ENCODE results near the gene ELFN1. TPM values are rescaled to one million over a fixed set of nuclear protein-coding genes. Genes with fewer than 3 reads are reported as not detected.

Gene ELFN1
- total RNA-seq, 1 donor from 2014 or later: under 0.01 TPM

DNA sequence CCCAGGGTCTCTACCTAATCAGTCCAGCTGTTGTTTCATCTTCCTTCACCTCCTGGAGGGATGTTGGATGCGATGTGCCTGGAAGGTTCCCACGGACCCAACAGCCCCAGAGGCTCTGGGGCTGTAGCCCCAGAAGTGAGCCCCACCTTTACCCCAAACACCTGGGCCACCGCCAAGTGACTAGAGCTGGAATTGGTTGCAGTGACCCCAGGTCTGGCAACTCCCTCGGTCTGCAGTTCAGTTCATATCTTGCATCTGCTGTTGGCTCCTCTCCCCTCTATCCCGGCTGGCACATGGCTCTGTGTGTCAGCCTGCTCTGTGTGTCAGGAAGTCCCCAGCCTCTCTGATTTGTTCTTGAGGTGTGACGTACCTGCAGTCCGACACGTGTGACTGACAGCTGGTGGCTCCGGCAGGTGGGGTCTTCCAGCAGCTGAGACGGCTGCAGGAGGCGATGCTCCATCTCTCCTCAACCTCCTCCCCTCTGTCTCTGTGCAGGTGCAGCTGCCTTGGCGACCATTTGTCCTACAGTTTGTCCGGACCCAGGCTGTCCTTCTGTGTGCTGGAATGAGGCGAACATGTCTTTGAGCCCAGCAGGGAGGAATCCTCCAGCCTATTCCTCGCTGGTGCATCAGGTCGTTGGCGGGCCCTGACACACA is 38.6 kb downstream of the ELFN1 start:
- Histone ChIP-seq H3K36me3 (ENCODE audit: control insufficient read depth, insufficient read depth, low read length) (no peaks in the 10 kb centered on the region), H3K27me3 (ENCODE audit: control insufficient read depth, insufficient read depth, low read length) (no peaks in the 10 kb centered on the region), H3K4me3 (ENCODE audit: low read depth, low read length) (no peak overlapping the region)
- TF ChIP-seq, protein P1, sequence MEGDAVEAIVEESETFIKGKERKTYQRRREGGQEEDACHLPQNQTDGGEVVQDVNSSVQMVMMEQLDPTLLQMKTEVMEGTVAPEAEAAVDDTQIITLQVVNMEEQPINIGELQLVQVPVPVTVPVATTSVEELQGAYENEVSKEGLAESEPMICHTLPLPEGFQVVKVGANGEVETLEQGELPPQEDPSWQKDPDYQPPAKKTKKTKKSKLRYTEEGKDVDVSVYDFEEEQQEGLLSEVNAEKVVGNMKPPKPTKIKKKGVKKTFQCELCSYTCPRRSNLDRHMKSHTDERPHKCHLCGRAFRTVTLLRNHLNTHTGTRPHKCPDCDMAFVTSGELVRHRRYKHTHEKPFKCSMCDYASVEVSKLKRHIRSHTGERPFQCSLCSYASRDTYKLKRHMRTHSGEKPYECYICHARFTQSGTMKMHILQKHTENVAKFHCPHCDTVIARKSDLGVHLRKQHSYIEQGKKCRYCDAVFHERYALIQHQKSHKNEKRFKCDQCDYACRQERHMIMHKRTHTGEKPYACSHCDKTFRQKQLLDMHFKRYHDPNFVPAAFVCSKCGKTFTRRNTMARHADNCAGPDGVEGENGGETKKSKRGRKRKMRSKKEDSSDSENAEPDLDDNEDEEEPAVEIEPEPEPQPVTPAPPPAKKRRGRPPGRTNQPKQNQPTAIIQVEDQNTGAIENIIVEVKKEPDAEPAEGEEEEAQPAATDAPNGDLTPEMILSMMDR (IDR thresholded peaks at IDR 0.05; ENCODE audit: insufficient read depth, low read length, severe bottlenecking): no peak
- FAIRE-seq (no peak), DNase-seq (ENCODE audit: low read depth) (no peak)

DNA sequence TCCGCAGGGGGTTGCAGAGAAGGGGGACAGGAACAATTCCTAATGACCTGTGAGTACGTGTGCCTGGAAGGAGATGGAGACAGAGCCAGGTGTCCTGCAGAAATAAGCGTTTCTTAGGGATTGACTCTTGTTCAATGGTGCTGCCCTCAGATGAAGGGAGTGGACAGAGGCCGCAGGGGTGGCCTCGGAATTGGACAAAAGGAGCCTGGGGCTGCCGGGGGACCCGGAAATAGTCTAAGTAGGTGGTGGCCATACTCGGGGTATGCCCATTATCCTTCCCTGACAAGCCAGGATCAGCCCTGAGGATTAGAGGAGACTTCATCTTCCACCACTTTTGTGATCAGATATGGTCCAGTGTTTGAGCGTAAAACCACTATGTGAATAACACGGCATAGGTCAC is 39.2 kb downstream of the ELFN1 start:
- FAIRE-seq: no peak
- TF ChIP-seq, protein P1 (IDR thresholded peaks at IDR 0.05; ENCODE audit: insufficient read depth, low read length, severe bottlenecking): no peak
- DNase-seq (ENCODE audit: low read depth): no peak
- H3K4me3 ChIP-seq (ENCODE audit: low read depth, low read length): no peak overlapping the region
- no peaks in the 10 kb centered on the region for H3K36me3 ChIP-seq (ENCODE audit: control insufficient read depth, insufficient read depth, low read length)
- H3K27me3 ChIP-seq (ENCODE audit: control insufficient read depth, insufficient read depth, low read length): no peaks in the 10 kb centered on the region

DNA sequence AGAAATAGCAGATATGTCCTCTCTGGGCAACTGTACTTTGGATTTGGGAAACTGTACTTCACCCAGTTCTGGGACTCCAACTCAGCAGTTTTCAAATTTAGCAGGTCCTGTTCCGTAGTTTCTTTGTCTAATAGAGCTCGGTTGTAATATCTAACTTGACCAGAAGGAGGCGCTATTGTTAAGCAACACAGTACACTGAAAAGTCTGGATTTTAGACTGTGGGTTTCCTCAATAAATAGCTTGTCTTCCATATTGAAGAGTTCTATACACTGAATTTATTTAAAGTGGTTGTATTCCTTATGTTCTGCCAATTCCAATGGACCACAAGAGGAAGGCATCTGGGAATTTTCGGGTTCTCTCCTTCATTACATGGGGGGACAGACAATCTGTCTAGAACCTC is 39.8 kb downstream of the ELFN1 start:
- H3K27me3 ChIP-seq (ENCODE audit: control insufficient read depth, insufficient read depth, low read length): no peaks in the 10 kb centered on the region
- DNase-seq (ENCODE audit: low read depth) (no peak), FAIRE-seq (no peak)
- H3K4me3 ChIP-seq (ENCODE audit: low read depth, low read length): no peak overlapping the region
- no peaks in the 10 kb centered on the region for H3K36me3 ChIP-seq (ENCODE audit: control insufficient read depth, insufficient read depth, low read length)
- TF ChIP-seq, protein P1 (IDR thresholded peaks at IDR 0.05; ENCODE audit: insufficient read depth, low read length, severe bottlenecking): no peak

DNA sequence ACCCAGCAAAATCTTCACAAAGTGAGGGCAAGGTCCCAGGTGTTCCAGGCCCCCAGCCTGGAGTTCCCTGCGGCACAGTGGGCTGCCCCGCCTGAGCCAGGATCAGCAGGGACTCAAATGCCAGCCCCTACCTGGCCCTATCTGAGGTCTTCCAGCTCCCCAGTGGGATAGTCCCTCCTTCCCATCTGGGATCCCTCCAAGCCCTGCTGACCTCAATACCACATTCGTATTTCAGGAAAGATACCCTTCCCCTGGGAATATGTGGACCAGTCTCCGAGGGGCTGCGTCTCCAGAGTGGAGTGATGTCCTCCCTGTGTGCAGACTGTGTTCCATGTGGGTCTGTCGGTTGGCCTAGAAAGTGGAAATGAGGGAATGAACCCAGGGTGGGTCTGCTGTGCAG is 40.9 kb downstream of the ELFN1 start:
- no peak for FAIRE-seq

DNA sequence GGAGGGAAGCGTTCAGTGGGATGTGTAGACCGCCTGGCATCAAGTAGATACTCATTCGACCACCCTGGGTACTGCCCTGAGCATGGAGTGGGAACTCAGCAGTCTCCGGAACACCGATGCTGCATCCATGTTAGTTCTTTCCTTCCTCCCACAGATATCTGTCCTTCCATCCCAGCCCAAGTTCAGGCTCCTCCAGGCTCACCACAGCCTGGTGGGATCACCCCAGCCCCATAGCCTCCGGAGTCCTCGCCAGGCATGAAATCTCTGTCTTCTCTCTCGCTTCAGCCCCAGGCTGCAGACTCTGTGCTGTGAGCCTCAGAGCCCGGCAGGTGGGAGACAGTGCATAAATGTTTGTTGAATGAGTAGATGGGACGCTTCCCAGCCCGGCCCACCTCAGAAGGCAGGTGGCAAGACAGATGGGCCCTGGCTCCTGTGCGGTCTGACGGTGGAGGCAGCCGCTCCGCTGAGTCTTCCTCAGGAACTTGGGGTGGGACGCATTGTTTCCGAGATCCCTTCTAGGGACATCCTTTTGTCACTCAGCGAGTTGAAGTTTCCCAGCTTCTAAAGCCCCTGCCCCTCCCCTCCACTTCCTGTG is 42.9 kb downstream of the ELFN1 start:
- Histone ChIP-seq H3K27me3 (ENCODE audit: control insufficient read depth, insufficient read depth, low read length) (no peaks in the 10 kb centered on the region), H3K4me3 (ENCODE audit: low read depth, low read length) (no peak overlapping the region), H3K36me3 (ENCODE audit: control insufficient read depth, insufficient read depth, low read length) (no peaks in the 10 kb centered on the region)
- DNase-seq (ENCODE audit: low read depth) (no peak), FAIRE-seq (no peak)
- TF ChIP-seq, protein P1 (IDR thresholded peaks at IDR 0.05; ENCODE audit: insufficient read depth, low read length, severe bottlenecking): no peak

More for the DNA sequence above, 40.9 kb downstream of the ELFN1 start:
- TF ChIP-seq, protein P1 (IDR thresholded peaks at IDR 0.05; ENCODE audit: insufficient read depth, low read length, severe bottlenecking): no peak
- no peaks in the 10 kb centered on the region for H3K36me3 ChIP-seq (ENCODE audit: control insufficient read depth, insufficient read depth, low read length)
- DNase-seq (ENCODE audit: low read depth): no peak
- no peak overlapping the region for H3K4me3 ChIP-seq (ENCODE audit: low read depth, low read length)
- H3K27me3 ChIP-seq (ENCODE audit: control insufficient read depth, insufficient read depth, low read length): no peaks in the 10 kb centered on the region

Data from bronchial epithelial cell (primary cell).